K562 treated with DMSO at 1 percent for 12 hours (cell line): ENCODE results near the gene KLF9. TPM values are rescaled to one million over a fixed set of nuclear protein-coding genes. Genes with fewer than 3 reads are reported as not detected.

ENCODE experiments used
- total RNA-seq: library from RNA; unstranded; fragments of 300-600 nt; gene quantifications from 2 replicates; pipeline ENCODE4 v1.2.3, GENCODE V29; 2022; ENCODE audit not compliant: insufficient read depth

KLF9 gene
- 3.6 and 13.6 TPM in 2 replicates for total RNA-seq

GRCh38 chr9:70413799-70414775 is at the start of gene KLF9:
Gene KLF9 (minus strand): TSS chr9:70414657. CDS start chr9:70413363, 1,294 bp downstream.

Other genes starting within 250 kb of the KLF9 start
- gene SMC5, start 155.7 kb downstream of the KLF9 start, total RNA-seq: 2.3 and 9.2 TPM in 2 replicates